SK-N-DZ (cell line): ENCODE data around the gene CADPS.
A peak's percentile ranks its signal among the peaks of the same experiment; 100 is the strongest.

ENCODE experiments used
- DNase-seq: peaks from one replicate; pipeline ENCODE4 v3.0.0-alpha.2; 2015; ENCODE audit warnings: low spot score

CADPS gene

GRCh38 chr3:62812631-62813030 is 62.6 kb downstream of the CADPS start:
- no peak for DNase-seq

GRCh38 chr3:62811119-62811518 is 64.1 kb downstream of the CADPS start:
- DNase-seq, result no peak

GRCh38 chr3:62809369-62809768 is 65.8 kb downstream of the CADPS start:
- no peak for DNase-seq

- no peak for DNase-seq
Measured at GRCh38 chr3:62805580-62806277, 69.5 kb downstream of the CADPS start.

- DNase-seq, result no peak
Measured at GRCh38 chr3:62805106-62805505, 70.1 kb downstream of the CADPS start.

GRCh38 chr3:62803276-62803675 is 71.9 kb downstream of the CADPS start:
- no peak for DNase-seq

- no peak for DNase-seq
Measured at GRCh38 chr3:62798000-62798399, 77.2 kb downstream of the CADPS start.

- DNase-seq, result no peak
Measured at GRCh38 chr3:62797132-62797531, 78.1 kb downstream of the CADPS start.

- DNase-seq, result no peak
Measured at GRCh38 chr3:62795978-62796657, 79.1 kb downstream of the CADPS start.

GRCh38 chr3:62793946-62794345 is 81.3 kb downstream of the CADPS start:
- DNase-seq, result no peak

GRCh38 chr3:62785384-62785783 is 89.8 kb downstream of the CADPS start:
- no peak for DNase-seq

GRCh38 chr3:62781121-62781520 is 94.1 kb downstream of the CADPS start:
- DNase-seq, result no peak

- no peak for DNase-seq
Measured at GRCh38 chr3:62777674-62778073, 97.5 kb downstream of the CADPS start.

- DNase-seq, result no peak
Measured at GRCh38 chr3:62777130-62777529, 98.1 kb downstream of the CADPS start.

GRCh38 chr3:62774221-62774620 is 101.0 kb downstream of the CADPS start:
- no peak for DNase-seq

- no peak for DNase-seq
Measured at GRCh38 chr3:62771331-62772072, 103.7 kb downstream of the CADPS start.

- DNase-seq, result no peak
Measured at GRCh38 chr3:62768896-62769295, 106.3 kb downstream of the CADPS start.

- no peak for DNase-seq
Measured at GRCh38 chr3:62761711-62762110, 113.5 kb downstream of the CADPS start.

- no peak for DNase-seq
Measured at GRCh38 chr3:62761311-62761710, 113.9 kb downstream of the CADPS start.

GRCh38 chr3:62758296-62759066 is 116.7 kb downstream of the CADPS start:
- peak; percentile 49 for DNase-seq

- no peak for DNase-seq
Measured at GRCh38 chr3:62757045-62757444, 118.2 kb downstream of the CADPS start.

GRCh38 chr3:62755285-62755684 is 119.9 kb downstream of the CADPS start:
- DNase-seq, result no peak
